Uterus (tissue), 2 donors: ENCODE measurements around the gene RSRP1.

Experiments used
- CTCF ChIP-seq, 4 experiments: fragments of 200-600 bp in 2 of 4; fragments of 450-650 bp in 2 of 4; sonication (generic) in 2 of 4; IDR thresholded peaks; one replicate each; pipeline ENCODE4 v1.5.1; 2016 to 2019; ENCODE audit warnings: antibody characterized with exemption in 4 of 4, mild to moderate bottlenecking in 2 of 4, moderate library complexity in 1 of 4
- POLR2A ChIP-seq, 2 donors: fragments of 450-650 bp; IDR thresholded peaks; one replicate each; pipeline ENCODE4 v1.6.1; 2016; ENCODE audit warnings: antibody characterized with exemption in 2 of 2, mild to moderate bottlenecking in 1 of 2, moderate library complexity in 1 of 2

GRCh38 chr1:25208092-25208491 is 39.2 kb downstream of the RSRP1 start:
- TF ChIP-seq CTCF (IDR thresholded peaks at IDR 0.05) (no peak), POLR2A (IDR thresholded peaks at IDR 0.05) (no peak)
